ENCODE results near the gene HM13.

DNA sequence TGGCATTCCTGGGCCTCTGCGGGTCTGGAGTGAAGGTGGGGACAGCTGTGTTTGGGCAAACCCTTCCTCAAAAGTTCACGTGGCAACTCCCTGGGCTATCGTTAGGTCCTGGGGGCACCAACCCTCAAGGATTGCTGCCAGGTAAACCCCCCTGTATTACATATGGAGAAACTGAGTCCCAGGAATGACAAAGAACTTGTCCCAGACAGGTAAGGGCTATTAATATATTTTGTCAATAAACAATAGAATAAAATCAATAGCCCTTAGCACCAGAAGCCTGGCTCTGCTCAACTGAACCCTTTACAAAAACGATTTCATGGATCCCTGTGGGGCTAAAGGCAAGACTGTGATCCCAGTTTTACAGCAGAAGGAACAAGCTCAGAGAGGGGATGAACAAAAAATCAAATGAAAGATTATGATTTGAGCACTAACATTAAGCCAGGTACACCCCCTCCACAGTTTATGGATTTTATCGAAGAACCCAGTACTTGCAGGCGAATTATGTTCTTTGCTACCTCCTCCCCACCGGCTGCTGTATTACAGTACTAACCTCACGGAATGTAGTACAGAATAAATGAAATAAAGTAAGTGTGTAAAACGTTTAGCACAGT, 93.5 kb downstream of the HM13 start:
- TF ChIP-seq, protein P1, sequence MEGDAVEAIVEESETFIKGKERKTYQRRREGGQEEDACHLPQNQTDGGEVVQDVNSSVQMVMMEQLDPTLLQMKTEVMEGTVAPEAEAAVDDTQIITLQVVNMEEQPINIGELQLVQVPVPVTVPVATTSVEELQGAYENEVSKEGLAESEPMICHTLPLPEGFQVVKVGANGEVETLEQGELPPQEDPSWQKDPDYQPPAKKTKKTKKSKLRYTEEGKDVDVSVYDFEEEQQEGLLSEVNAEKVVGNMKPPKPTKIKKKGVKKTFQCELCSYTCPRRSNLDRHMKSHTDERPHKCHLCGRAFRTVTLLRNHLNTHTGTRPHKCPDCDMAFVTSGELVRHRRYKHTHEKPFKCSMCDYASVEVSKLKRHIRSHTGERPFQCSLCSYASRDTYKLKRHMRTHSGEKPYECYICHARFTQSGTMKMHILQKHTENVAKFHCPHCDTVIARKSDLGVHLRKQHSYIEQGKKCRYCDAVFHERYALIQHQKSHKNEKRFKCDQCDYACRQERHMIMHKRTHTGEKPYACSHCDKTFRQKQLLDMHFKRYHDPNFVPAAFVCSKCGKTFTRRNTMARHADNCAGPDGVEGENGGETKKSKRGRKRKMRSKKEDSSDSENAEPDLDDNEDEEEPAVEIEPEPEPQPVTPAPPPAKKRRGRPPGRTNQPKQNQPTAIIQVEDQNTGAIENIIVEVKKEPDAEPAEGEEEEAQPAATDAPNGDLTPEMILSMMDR (IDR thresholded peaks at IDR 0.05) = no peak
- TF ChIP-seq POLR2A (IDR thresholded peaks at IDR 0.05) = no peak

All from stomach (tissue), 4 donors.